Aorta (tissue), 5 donors: ENCODE results near the gene CPXM2. TPM values are rescaled to one million over a fixed set of nuclear protein-coding genes. Genes with fewer than 3 reads are reported as not detected.

Source experiments
- ATAC-seq: fragments of 200-7000 bp; cut with Tn5 transposase; one replicate; pipeline ENCODE4 v1.9.1; 2022; ENCODE audit warnings: moderate library complexity; ENCODE audit not compliant: low FRiP score
- DNase-seq, 2 donors: peaks; one replicate each; pipeline ENCODE4 v3.0.0-alpha.2; 2020
- H3K27ac ChIP-seq, 2 donors: one replicate each; pipeline ENCODE4 v1.5.1; 2013; ENCODE audit warnings: low read length in 2 of 2, mild to moderate bottlenecking in 2 of 2, moderate library complexity in 2 of 2, control low read depth in 1 of 2, inconsistent platforms in 1 of 2, low read depth in 1 of 2
- H3K27me3 ChIP-seq, 2 donors: one replicate each; pipeline ENCODE4 v1.6.1; 2013; ENCODE audit warnings: control low read depth in 1 of 2, low read length in 1 of 2, mild to moderate bottlenecking in 1 of 2, moderate library complexity in 1 of 2; ENCODE audit not compliant: insufficient read depth in 2 of 2, control insufficient read depth in 1 of 2
- H3K36me3 ChIP-seq, 2 donors: one replicate each; pipeline ENCODE4 v1.6.1; 2013; ENCODE audit warnings: control low read depth in 1 of 2, low read length in 1 of 2, mild to moderate bottlenecking in 1 of 2; ENCODE audit not compliant: insufficient read depth in 2 of 2, control insufficient read depth in 1 of 2
- H3K4me1 ChIP-seq, 2 donors: one replicate each; pipeline ENCODE4 v1.6.1; 2013; ENCODE audit warnings: low read length in 2 of 2, control low read depth in 1 of 2, mild to moderate bottlenecking in 1 of 2, moderate library complexity in 1 of 2; ENCODE audit not compliant: insufficient read depth in 2 of 2, control insufficient read depth in 1 of 2
- H3K4me3 ChIP-seq, 2 donors: one replicate each; pipeline ENCODE4 v1.5.1; 2013; ENCODE audit warnings: low read length in 2 of 2, control low read depth in 1 of 2, mild to moderate bottlenecking in 1 of 2
- H3K9me3 ChIP-seq: one replicate; pipeline ENCODE4 v1.6.1; 2013; ENCODE audit warnings: mild to moderate bottlenecking, low read length; ENCODE audit not compliant: control insufficient read depth
- WGBS, 2 donors: extraction: QIAGEN DNeasy Blood & Tissue Kit; methylation state at CpG; one replicate each; pipeline ENCODE4 v1.1.7; 2013; 5-methylcytosine and 5-hydroxymethylcytosine counted together
- intact Hi-C, 2 donors: fragments of 100-400 bp; cut with DNase I; formaldehyde crosslinking; loops; one replicate each; pipeline versions ENCODE4 v1.14.2 to v1.15.0; 2022
- polyA plus RNA-seq, 2 donors: library from polyadenylated mRNA; stranded (reverse); fragments of 200-250 nt; gene quantifications; one replicate each; pipeline ENCODE4 v1.2.3, GENCODE V29; 2013
- total RNA-seq, 2 donors: library from RNA; stranded (reverse); fragmentation: NEBNext Ultra II Directional; extraction: Animal tissue kit (Norgen Biotek cat#: 25700); gene quantifications; one replicate each; pipeline ENCODE4 v1.2.1, GENCODE V29; 2021
- donor health status: healthy with polysubstance abuse.
- donor health status: Bipolar disorder and iron deficiency.
- donor health status: DM: no; HTN: no; CAD: no.
- donor health status: DM: no; HTN: no; CAD: no.
- donor health status: DM: yes; HTN: yes; CAD: no.

CPXM2 gene
- total and polyA plus RNA-seq, 4 donors = 43.8 to 169 (median 109) TPM

- Histone ChIP-seq H3K4me3 (no peak overlapping the region), H3K9me3 (peaks cover 1% of the 10 kb centered on the region), H3K4me1 (no peaks in the 10 kb centered on the region), H3K27me3 (no peaks in the 10 kb centered on the region), H3K27ac (no peak overlapping the region), H3K36me3 (peaks cover 0 to 3% of the 10 kb centered on the region in 2 donors)
- intact Hi-C loops = no loop called here
- no peak for DNase-seq
- 91 to 94% methylated on average over 2 of the region's 2 CpGs for WGBS, 2 donors
- no peak for ATAC-seq
Observed at GRCh38 chr10:123722351-123722750, 169.3 kb downstream of the CPXM2 start.

- ATAC-seq = no peak
Observed at GRCh38 chr10:123721441-123722049, 170.1 kb downstream of the CPXM2 start.

GRCh38 chr10:123720536-123720935 is 171.1 kb downstream of the CPXM2 start:
- intact Hi-C loops = no loop called here

More at GRCh38 chr10:123721441-123722049, 170.1 kb downstream of the CPXM2 start:
- DNase-seq = no peak
- H3K27me3 ChIP-seq = no peaks in the 10 kb centered on the region
- WGBS, 2 donors = 75 to 77% methylated on average over 9 of the region's 9 CpGs
- H3K4me3 ChIP-seq = no peak overlapping the region
- H3K9me3 ChIP-seq = peaks cover 1% of the 10 kb centered on the region
- intact Hi-C loops = no loop called here
- peaks cover 0 to 3% of the 10 kb centered on the region in 2 donors for H3K36me3 ChIP-seq
- H3K27ac ChIP-seq = no peak overlapping the region
- H3K4me1 ChIP-seq = no peaks in the 10 kb centered on the region

GRCh38 chr10:123718544-123719060 is 173.0 kb downstream of the CPXM2 start:
- peaks cover 1% of the 10 kb centered on the region for H3K9me3 ChIP-seq
- no peak overlapping the region for H3K4me3 ChIP-seq
- no peak overlapping the region for H3K27ac ChIP-seq
- WGBS, 2 donors = 81 to 84% methylated on average over 4 of the region's 4 CpGs
- no peak for DNase-seq
- intact Hi-C loops = no loop called here
- ATAC-seq = no peak
- H3K36me3 ChIP-seq = peaks cover 0 to 3% of the 10 kb centered on the region in 2 donors
- no peaks in the 10 kb centered on the region for H3K27me3 ChIP-seq
- H3K4me1 ChIP-seq = no peaks in the 10 kb centered on the region

More at GRCh38 chr10:123720536-123720935, 171.1 kb downstream of the CPXM2 start:
- ATAC-seq = no peak
- Histone ChIP-seq H3K27ac (no peak overlapping the region), H3K4me3 (no peak overlapping the region), H3K27me3 (no peaks in the 10 kb centered on the region), H3K36me3 (peaks cover 0 to 3% of the 10 kb centered on the region in 2 donors), H3K4me1 (no peaks in the 10 kb centered on the region), H3K9me3 (peaks cover 1% of the 10 kb centered on the region)
- DNase-seq = no peak
- 59 to 72% methylated on average over 3 of the region's 3 CpGs for WGBS, 2 donors

GRCh38 chr10:123717336-123717735 is 174.3 kb downstream of the CPXM2 start:
- no peak overlapping the region for H3K27ac ChIP-seq
- H3K27me3 ChIP-seq = no peaks in the 10 kb centered on the region
- ATAC-seq = no peak
- H3K4me3 ChIP-seq = no peak overlapping the region
- no peaks in the 10 kb centered on the region for H3K4me1 ChIP-seq
- no peak for DNase-seq
- peaks cover 0 to 3% of the 10 kb centered on the region in 2 donors for H3K36me3 ChIP-seq
- intact Hi-C loops = no loop called here
- 80 to 93% methylated on average over 4 of the region's 4 CpGs for WGBS, 2 donors
- H3K9me3 ChIP-seq = peaks cover 1% of the 10 kb centered on the region

GRCh38 chr10:123715546-123715945 is 176.1 kb downstream of the CPXM2 start:
- Histone ChIP-seq H3K27ac (no peak overlapping the region), H3K9me3 (peaks cover 1% of the 10 kb centered on the region), H3K27me3 (no peaks in the 10 kb centered on the region), H3K4me1 (no peaks in the 10 kb centered on the region), H3K36me3 (peaks cover 2 to 3% of the 10 kb centered on the region in 2 donors), H3K4me3 (no peak overlapping the region)
- intact Hi-C loops = no loop called here
- WGBS, 2 donors = 68 to 72% methylated on average over 2 of the region's 2 CpGs
- no peak for DNase-seq
- ATAC-seq = no peak

- H3K4me1 ChIP-seq = no peaks in the 10 kb centered on the region
- H3K27ac ChIP-seq = no peak overlapping the region
- 57 to 81% methylated on average over 4 of the region's 4 CpGs for WGBS, 2 donors
- no peaks in the 10 kb centered on the region for H3K9me3 ChIP-seq
- H3K27me3 ChIP-seq = no peaks in the 10 kb centered on the region
- no peaks in the 10 kb centered on the region for H3K36me3 ChIP-seq
- no peak overlapping the region for H3K4me3 ChIP-seq
- intact Hi-C loops = no loop called here
- ATAC-seq (no peak), DNase-seq (no peak)
Observed at GRCh38 chr10:123706236-123706635, 185.4 kb downstream of the CPXM2 start.

- no peaks in the 10 kb centered on the region for H3K27me3 ChIP-seq
- intact Hi-C loops = no loop called here
- no peaks in the 10 kb centered on the region for H3K9me3 ChIP-seq
- H3K27ac ChIP-seq = no peak overlapping the region
- no peak for ATAC-seq
- no peaks in the 10 kb centered on the region for H3K36me3 ChIP-seq
- no peaks in the 10 kb centered on the region for H3K4me1 ChIP-seq
- WGBS, 2 donors = 33 to 39% methylated on average over 6 of the region's 6 CpGs
- DNase-seq = no peak
- no peak overlapping the region for H3K4me3 ChIP-seq
Observed at GRCh38 chr10:123704812-123705211, 186.8 kb downstream of the CPXM2 start.

DNA sequence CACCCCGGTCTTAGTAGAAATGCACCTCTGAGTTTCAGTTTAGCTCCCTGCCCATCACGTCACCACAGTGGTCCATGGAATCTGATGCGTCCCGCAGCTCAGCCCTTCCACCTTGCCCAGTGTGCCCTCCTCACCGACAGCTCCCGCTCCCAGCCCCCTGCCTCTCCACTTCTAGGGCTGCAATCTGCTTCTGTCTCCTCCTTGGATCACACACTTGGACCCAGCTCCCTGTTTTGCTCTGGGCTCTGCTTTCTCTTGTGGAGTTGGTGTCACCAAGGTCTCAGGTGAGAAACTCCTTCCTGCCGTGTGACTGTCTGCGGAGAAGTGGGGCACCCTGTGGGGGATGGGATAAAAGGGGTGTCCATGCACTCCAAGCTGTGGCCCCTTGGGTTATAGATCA is 187.5 kb downstream of the CPXM2 start:
- ATAC-seq (no peak), DNase-seq (no peak)
- no peak overlapping the region for H3K27ac ChIP-seq
- H3K9me3 ChIP-seq = no peaks in the 10 kb centered on the region
- intact Hi-C loops = no loop called here
- H3K36me3 ChIP-seq = no peaks in the 10 kb centered on the region
- WGBS, 2 donors = 85 to 94% methylated on average over 8 of the region's 8 CpGs
- no peaks in the 10 kb centered on the region for H3K27me3 ChIP-seq
- no peaks in the 10 kb centered on the region for H3K4me1 ChIP-seq
- H3K4me3 ChIP-seq = no peak overlapping the region
